Coronary artery (tissue), 2 donors: ENCODE measurements around the gene AP5Z1.
A peak's percentile ranks its signal among the peaks of the same experiment; 100 is the strongest.

Experiments used
- DNase-seq: peaks from one replicate; pipeline ENCODE4 v3.0.0-alpha.2; 2017; ENCODE audit warnings: low spot score
- H3K27ac ChIP-seq, 2 donors: fragments of 200-600 bp; sonication (generic); one replicate each; pipeline ENCODE4 v1.5.1; 2016 to 2019
- H3K4me3 ChIP-seq: fragments of 200-600 bp; sonication (generic); 2 replicates; pipeline ENCODE4 v1.5.1; 2016; ENCODE audit warnings: mild to moderate bottlenecking, moderate library complexity
- TF ChIP-seq, protein P1 (sequence below): fragments of 200-600 bp; sonication (generic); IDR thresholded peaks from one replicate; pipeline ENCODE4 v1.5.1; 2019; ENCODE audit warnings: antibody characterized with exemption

The AP5Z1 gene

GRCh38 chr7:4730971-4731370 is 44.5 kb upstream of the AP5Z1 start:
- TF ChIP-seq, protein P1, sequence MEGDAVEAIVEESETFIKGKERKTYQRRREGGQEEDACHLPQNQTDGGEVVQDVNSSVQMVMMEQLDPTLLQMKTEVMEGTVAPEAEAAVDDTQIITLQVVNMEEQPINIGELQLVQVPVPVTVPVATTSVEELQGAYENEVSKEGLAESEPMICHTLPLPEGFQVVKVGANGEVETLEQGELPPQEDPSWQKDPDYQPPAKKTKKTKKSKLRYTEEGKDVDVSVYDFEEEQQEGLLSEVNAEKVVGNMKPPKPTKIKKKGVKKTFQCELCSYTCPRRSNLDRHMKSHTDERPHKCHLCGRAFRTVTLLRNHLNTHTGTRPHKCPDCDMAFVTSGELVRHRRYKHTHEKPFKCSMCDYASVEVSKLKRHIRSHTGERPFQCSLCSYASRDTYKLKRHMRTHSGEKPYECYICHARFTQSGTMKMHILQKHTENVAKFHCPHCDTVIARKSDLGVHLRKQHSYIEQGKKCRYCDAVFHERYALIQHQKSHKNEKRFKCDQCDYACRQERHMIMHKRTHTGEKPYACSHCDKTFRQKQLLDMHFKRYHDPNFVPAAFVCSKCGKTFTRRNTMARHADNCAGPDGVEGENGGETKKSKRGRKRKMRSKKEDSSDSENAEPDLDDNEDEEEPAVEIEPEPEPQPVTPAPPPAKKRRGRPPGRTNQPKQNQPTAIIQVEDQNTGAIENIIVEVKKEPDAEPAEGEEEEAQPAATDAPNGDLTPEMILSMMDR, result no peak
- DNase-seq, result no peak
- H3K27ac ChIP-seq, result peak overlapping the region in 1 of 2 donors; percentile 9
- H3K4me3 ChIP-seq, result no peak overlapping the region

DNA sequence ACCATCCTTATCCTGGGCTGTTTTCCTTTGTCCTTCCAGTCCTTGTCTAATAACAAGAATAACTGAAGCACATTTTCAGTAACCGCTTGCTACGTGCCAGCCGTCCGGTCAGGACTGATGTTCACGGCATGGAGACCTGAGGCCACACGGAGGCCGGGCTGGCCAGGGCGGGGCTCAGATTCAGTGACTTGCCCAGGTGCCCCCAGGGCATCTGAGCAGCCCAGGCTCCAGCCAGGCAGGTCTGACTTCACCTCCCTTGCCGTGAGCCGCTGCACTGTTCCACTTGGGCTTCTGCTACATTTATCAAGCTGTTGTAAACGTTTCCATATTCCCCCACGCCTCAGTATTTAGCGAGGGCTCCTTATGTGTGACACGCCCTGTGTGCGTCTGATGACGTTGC is 43.6 kb upstream of the AP5Z1 start:
- no peak overlapping the region for H3K27ac ChIP-seq
- DNase-seq, result no peak
- TF ChIP-seq, protein P1, result no peak
- no peak overlapping the region for H3K4me3 ChIP-seq

GRCh38 chr7:4733936-4734528 is 41.4 kb upstream of the AP5Z1 start:
- TF ChIP-seq, protein P1, result no peak
- no peak for DNase-seq
- H3K4me3 ChIP-seq, result no peak overlapping the region
- no peak overlapping the region for H3K27ac ChIP-seq

DNA sequence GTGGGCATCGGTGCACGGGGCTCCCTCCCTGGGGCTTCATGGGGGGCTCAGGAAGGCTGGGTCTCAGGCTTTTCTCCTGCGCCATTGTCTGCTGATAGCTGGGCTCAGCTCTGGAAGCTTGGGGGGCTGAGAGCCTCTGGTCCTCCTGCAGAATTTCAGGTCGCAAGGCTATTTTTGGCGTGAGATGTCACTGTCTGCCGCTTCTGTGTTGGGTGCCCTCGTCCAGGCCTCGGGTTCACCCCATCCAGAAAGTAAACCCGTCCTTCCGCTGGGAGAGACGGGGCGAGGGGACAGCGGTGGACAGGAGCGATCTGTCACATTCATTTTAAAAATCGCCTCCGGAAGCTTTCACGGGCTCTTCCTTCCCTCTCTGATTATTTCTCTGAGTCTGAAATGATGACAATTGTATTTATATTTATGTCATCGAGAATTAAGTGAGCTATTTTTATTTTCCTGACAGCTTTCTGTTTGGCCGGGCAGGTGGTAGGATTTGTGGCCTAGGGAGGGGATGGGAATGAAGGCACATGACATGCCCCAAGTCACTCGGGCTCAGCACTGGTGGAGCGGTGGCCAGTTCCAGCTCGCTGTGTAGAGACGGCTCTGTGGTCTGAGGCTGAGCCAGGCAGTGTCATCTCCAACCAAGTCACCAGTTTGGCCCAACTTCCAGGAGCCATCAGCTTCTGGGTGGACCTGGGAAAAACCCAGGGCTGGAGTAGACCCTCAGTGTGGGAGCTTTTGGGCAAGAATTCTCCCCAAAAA is 40.7 kb upstream of the AP5Z1 start:
- no peak overlapping the region for H3K4me3 ChIP-seq
- DNase-seq, result no peak
- H3K27ac ChIP-seq, result no peak overlapping the region
- TF ChIP-seq, protein P1, result no peak

DNA sequence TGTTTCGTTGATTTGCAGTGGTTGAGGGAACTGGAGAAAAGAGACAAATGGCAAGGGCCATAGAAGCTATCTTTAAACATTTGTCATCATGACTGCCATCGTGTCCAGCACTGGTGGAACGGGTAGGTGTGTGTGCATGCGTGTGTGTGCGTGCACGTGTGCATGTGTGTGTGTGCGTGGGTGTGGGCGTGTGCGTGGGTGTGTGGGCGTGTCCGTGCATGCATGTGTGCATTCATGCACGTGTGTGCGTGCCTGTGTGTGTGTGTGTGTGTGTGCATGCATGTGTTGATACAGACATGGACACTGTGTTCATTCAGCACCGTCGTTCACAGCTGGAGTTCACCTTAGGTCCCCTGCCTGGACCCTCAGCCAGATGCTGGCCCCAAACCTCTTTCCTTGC is 38.1 kb upstream of the AP5Z1 start:
- no peak for DNase-seq
- Histone ChIP-seq H3K4me3 (no peak overlapping the region), H3K27ac (peak overlapping the region in 1 of 2 donors; percentile 20)
- TF ChIP-seq, protein P1, result no peak

DNA sequence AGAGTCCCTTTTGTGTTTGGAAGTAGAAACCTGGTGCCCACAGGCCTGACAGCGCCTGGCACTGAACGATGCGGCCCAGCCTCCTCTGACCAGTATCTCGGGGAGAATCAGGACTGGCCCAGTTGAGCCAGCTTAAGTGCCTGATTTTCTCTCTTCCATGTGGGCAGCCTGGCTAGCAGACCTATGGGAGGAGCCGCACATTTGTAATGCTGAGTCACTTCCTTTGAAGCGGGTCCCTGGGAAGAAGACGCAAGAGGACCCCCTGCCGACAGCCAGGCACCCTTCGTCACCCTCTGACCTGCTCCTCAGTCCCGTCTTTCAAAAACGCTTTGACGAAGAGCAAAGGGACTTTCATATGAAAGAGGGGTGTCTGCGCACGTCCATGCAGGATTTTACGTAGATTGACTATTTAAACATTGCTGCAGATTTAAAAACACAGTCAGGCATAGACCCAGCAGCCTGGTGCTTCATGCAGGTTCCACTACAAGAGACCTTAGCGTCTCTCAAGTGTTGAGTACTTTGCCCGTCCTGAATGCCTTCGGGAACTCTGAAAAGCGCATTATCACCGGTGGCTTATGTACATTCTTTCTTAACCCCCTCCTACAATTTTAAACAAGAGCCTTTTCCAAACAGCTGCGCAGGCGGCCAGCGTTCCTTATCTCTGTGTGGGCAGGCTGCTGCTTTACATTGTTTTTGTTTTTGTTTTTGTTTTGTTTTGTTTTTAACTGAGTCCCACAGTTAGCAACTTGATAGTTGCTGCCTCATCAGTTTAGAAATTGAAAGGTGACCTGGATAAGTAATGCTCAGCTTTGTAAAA is 36.5 kb upstream of the AP5Z1 start:
- Histone ChIP-seq H3K4me3 (peak overlapping the region; percentile 52), H3K27ac (peak overlapping the region; percentile 61 to 89)
- peak; percentile 85 for DNase-seq
- TF ChIP-seq, protein P1, result no peak
